IMR-90 (cell line): ENCODE data around the gene CP. TPM values are rescaled to one million over a fixed set of nuclear protein-coding genes. Genes with fewer than 3 reads are reported as not detected.

ENCODE experiments used
- ATAC-seq: fragments of 200-7000 bp; cut with Tn5 transposase; 2 replicates; pipeline ENCODE4 v1.9.1; 2020; ENCODE audit warnings: low read depth, mild to moderate bottlenecking, moderate library complexity
- BruUV-seq: library from RNA; stranded (reverse); fragments of 400-500 nt; replicated peaks from 2 replicates; lab custom pipeline; 2021; lab: Mats Ljungman, UMichigan
- CTCF ChIA-PET: fragments of 300-600 bp; formaldehyde crosslinking; extraction: SDS; loops from one replicate; lab custom pipeline; 2021; ENCODE audit warnings: antibody characterized with exemption; lab: Yijun Ruan, JAX
- POLR2A ChIA-PET: fragments of 300-600 bp; sonication (Branson Sonifier 250); formaldehyde crosslinking; loops from one replicate; lab custom pipeline; 2022; ENCODE audit warnings: antibody characterized with exemption; ENCODE audit not compliant: unreplicated experiment; lab: Charles Lee
- DNase-seq: peaks from one replicate; pipeline ENCODE4 v3.0.0; 2013
- H2AFZ ChIP-seq: replicated peaks from 2 replicates; pipeline ENCODE3; 2013; ENCODE audit warnings: low read length, mild to moderate bottlenecking; ENCODE audit not compliant: poor library complexity
- H2AK5ac ChIP-seq: 2 replicates; pipeline ENCODE4 v1.6.1; 2013; ENCODE audit warnings: low read depth, low read length, inconsistent platforms
- H2AK9ac ChIP-seq: replicated peaks from 2 replicates; pipeline ENCODE3; 2013; ENCODE audit warnings: mild to moderate bottlenecking, low read depth, low read length, moderate library complexity; ENCODE audit not compliant: poor library complexity
- H2BK120ac ChIP-seq: 2 replicates; pipeline ENCODE4 v1.6.1; 2013; ENCODE audit warnings: low read depth, low read length, inconsistent platforms
- H2BK15ac ChIP-seq: 3 replicates; pipeline ENCODE4 v1.6.1; 2013; ENCODE audit warnings: low read depth, low read length, inconsistent platforms
- H2BK20ac ChIP-seq: 2 replicates; pipeline ENCODE4 v1.6.1; 2013; ENCODE audit warnings: low read depth, mild to moderate bottlenecking, inconsistent platforms, low read length, moderate library complexity
- H2BK5ac ChIP-seq: 2 replicates; pipeline ENCODE4 v1.6.1; 2013; ENCODE audit warnings: mild to moderate bottlenecking, low read depth, low read length, inconsistent platforms; ENCODE audit not compliant: poor library complexity, severe bottlenecking
- H3K14ac ChIP-seq: replicated peaks from 2 replicates; pipeline ENCODE4 v1.6.1; 2013; ENCODE audit warnings: low read depth, low read length, inconsistent platforms
- H3K18ac ChIP-seq: 2 replicates; pipeline ENCODE4 v1.6.1; 2013; ENCODE audit warnings: low read depth, low read length, control low read depth
- H3K23ac ChIP-seq: 2 replicates; pipeline ENCODE4 v1.6.1; 2013; ENCODE audit warnings: low read depth, low read length, inconsistent platforms
- H3K27ac ChIP-seq: 2 replicates; pipeline ENCODE4 v1.5.1; 2013; ENCODE audit warnings: mild to moderate bottlenecking, control low read depth, low read length; ENCODE audit not compliant: insufficient read depth
- H3K27me3 ChIP-seq: 2 replicates; pipeline ENCODE4 v1.6.1; 2013; ENCODE audit warnings: low read length; ENCODE audit not compliant: control insufficient read depth, insufficient read depth
- H3K36me3 ChIP-seq: 2 replicates; pipeline ENCODE4 v1.6.1; 2013; ENCODE audit warnings: low read length, mixed read lengths; ENCODE audit not compliant: control insufficient read depth, insufficient read depth
- H3K4ac ChIP-seq: 2 replicates; pipeline ENCODE4 v1.6.1; 2013; ENCODE audit warnings: low read depth, low read length, inconsistent platforms
- H3K4me1 ChIP-seq: 2 replicates; pipeline ENCODE4 v1.6.1; 2013; ENCODE audit warnings: low read length, mixed read lengths; ENCODE audit not compliant: control insufficient read depth, insufficient read depth
- H3K4me2 ChIP-seq: 2 replicates; pipeline ENCODE4 v1.6.1; 2013; ENCODE audit warnings: low read depth, mild to moderate bottlenecking, control low read depth, low read length, moderate library complexity
- H3K4me3 ChIP-seq: 2 replicates; pipeline ENCODE4 v1.5.1; 2013; ENCODE audit warnings: low read depth, mild to moderate bottlenecking, control low read depth, low read length, moderate library complexity; ENCODE audit not compliant: insufficient read depth
- H3K56ac ChIP-seq: 2 replicates; pipeline ENCODE4 v1.6.1; 2013; ENCODE audit warnings: low read length, inconsistent platforms; ENCODE audit not compliant: insufficient read depth; ENCODE audit errors: extremely low read depth
- H3K79me1 ChIP-seq, 2 experiments: 2 replicates each; pipeline ENCODE4 v1.6.1; 2013; ENCODE audit warnings: low read length in 2 of 2, inconsistent platforms in 1 of 2, low read depth in 1 of 2
- H3K9ac ChIP-seq: 2 replicates; pipeline ENCODE4 v1.6.1; 2013; ENCODE audit warnings: low read depth, low read length, control low read depth
- H3K9me1 ChIP-seq: 2 replicates; pipeline ENCODE4 v1.6.1; 2013; ENCODE audit warnings: low read length, inconsistent platforms; ENCODE audit not compliant: insufficient read depth
- H3K9me3 ChIP-seq: 2 replicates; pipeline ENCODE4 v1.6.1; 2013; ENCODE audit warnings: low read length; ENCODE audit not compliant: control insufficient read depth, insufficient read depth
- H4K20me1 ChIP-seq: 2 replicates; pipeline ENCODE4 v1.6.1; 2013; ENCODE audit warnings: low read length, inconsistent platforms; ENCODE audit not compliant: insufficient read depth
- H4K5ac ChIP-seq: 2 replicates; pipeline ENCODE4 v1.6.1; 2013; ENCODE audit warnings: mild to moderate bottlenecking, low read depth, low read length, control low read depth
- H4K8ac ChIP-seq, 2 experiments: 2 replicates each; pipeline ENCODE4 v1.6.1; 2013; ENCODE audit warnings: low read depth in 2 of 2, low read length in 2 of 2, control low read depth in 1 of 2, inconsistent platforms in 1 of 2
- H4K91ac ChIP-seq: 2 replicates; pipeline ENCODE4 v1.6.1; 2013; ENCODE audit warnings: low read depth, low read length, inconsistent platforms; ENCODE audit not compliant: insufficient read depth
- CTCF ChIP-seq: conservative IDR thresholded peaks from 2 replicates; pipeline ENCODE4 v1.5.1; 2012; ENCODE audit warnings: mild to moderate bottlenecking, low read depth, low read length, improper control_type of control experiment
- ELK1 ChIP-seq: fragments of 150-350 bp; IDR thresholded peaks from 2 replicates; pipeline ENCODE4 v1.6.1; 2016; ENCODE audit warnings: low read depth, mild to moderate bottlenecking, low read length, moderate library complexity, borderline replicate concordance
- FOS ChIP-seq: fragments of 150-350 bp; IDR thresholded peaks from 2 replicates; pipeline ENCODE4 v1.6.1; 2016; ENCODE audit warnings: low read depth, low read length
- MXI1 ChIP-seq: IDR thresholded peaks from 2 replicates; pipeline ENCODE4 v1.6.1; 2012; ENCODE audit warnings: low read depth, mild to moderate bottlenecking, low read length, moderate library complexity, borderline replicate concordance
- NFE2L2 ChIP-seq: fragments of 150-350 bp; IDR thresholded peaks from 2 replicates; pipeline ENCODE4 v1.6.1; 2016; ENCODE audit warnings: low read depth, mild to moderate bottlenecking, low read length
- POLR2A ChIP-seq: IDR thresholded peaks from 2 replicates; pipeline ENCODE4 v1.6.1; 2012; ENCODE audit warnings: mild to moderate bottlenecking, low read depth, low read length
- RFX5 ChIP-seq: IDR thresholded peaks from 2 replicates; pipeline ENCODE4 v1.8.0; 2012; ENCODE audit warnings: low read depth, mild to moderate bottlenecking, low read length, moderate library complexity
- SMC3 ChIP-seq: fragments of 150-350 bp; IDR thresholded peaks from 2 replicates; pipeline ENCODE4 v1.6.1; 2016; ENCODE audit warnings: low read depth, mild to moderate bottlenecking, antibody characterized with exemption, low read length, moderate library complexity
- USF2 ChIP-seq: fragments of 150-350 bp; IDR thresholded peaks from 2 replicates; pipeline ENCODE4 v1.6.1; 2017; ENCODE audit warnings: mild to moderate bottlenecking, antibody characterized with exemption, low read length, low read depth
- WGBS, 2 experiments: methylation state at CpG; one replicate each; pipeline versions ENCODE4 v1.1.5 to v1.1.7; 2013; ENCODE audit warnings: missing lambda C conversion rate in 2 of 2; ENCODE audit not compliant: insufficient read length in 1 of 2; ENCODE audit errors: extremely low coverage in 2 of 2; 5-methylcytosine and 5-hydroxymethylcytosine counted together
- dilution Hi-C: fragments of 300-500 bp; cut with HindIII; formaldehyde crosslinking; loops from one replicate; pipeline ENCODE4 v1.14.3; 2018; ENCODE audit warnings: low sequenced_read_pairs; ENCODE audit not compliant: unreplicated experiment
- in situ Hi-C: fragments of 300-500 bp; cut with MboI; formaldehyde crosslinking; loops from 3 replicates; pipeline ENCODE4 v1.14.3; 2019; ENCODE audit warnings: low sequenced_read_pairs, inconsistent platforms, mixed read lengths
- intact Hi-C: fragments of 100-400 bp; cut with micrococcal nuclease; formaldehyde crosslinking; loops from 2 replicates; pipeline ENCODE4 v1.10.0; 2022
- polyA plus RNA-seq, 3 experiments: library from polyadenylated mRNA; depleted of rRNA; stranded (reverse); fragments of >200 nt; gene quantifications; 2 replicates each; pipeline ENCODE4 v1.2.3, GENCODE V29; 2012; ENCODE audit warnings: low replicate concordance in 1 of 3
- total RNA-seq: library from RNA; depleted of rRNA; stranded (reverse); fragments of >200 nt; gene quantifications from 2 replicates; pipeline ENCODE4 v1.2.3, GENCODE V29; 2012

The CP gene
- total and polyA plus RNA-seq, 2 of the 4 experiments (the other 2 are of a cell fraction), result not detected

GRCh38 chr3:149226776-149227175 lies 5.1 kb upstream of the CP start:
- H3K9me1 ChIP-seq, result peaks cover 3% of the 10 kb centered on the region; the same call in 1 of the 2 replicates
- H3K23ac ChIP-seq, result no peak overlapping the region
- peak overlapping the region; percentile 31; the same call in 1 of the 2 replicates for H3K18ac ChIP-seq
- no peaks in the 10 kb centered on the region for H4K20me1 ChIP-seq
- ATAC-seq, result no peak
- H3K4me3 ChIP-seq, result no peak overlapping the region
- no peak for DNase-seq
- no peaks in the 10 kb centered on the region for H3K27me3 ChIP-seq
- H2BK20ac ChIP-seq, result peak overlapping the region; percentile 80
- no peak overlapping the region for H3K27ac ChIP-seq
- H4K8ac ChIP-seq, result peak overlapping the region in 1 of 2 experiments; percentile 73; a peak in 2 of 4 replicates
- TF ChIP-seq POLR2A (no peak), RFX5 (no peak), USF2 (no peak), NFE2L2 (no peak), MXI1 (no peak), SMC3 (no peak), FOS (no peak), CTCF (no peak), ELK1 (no peak)
- peak overlapping the region; percentile 77; the same call in 1 of the 2 replicates for H2AK5ac ChIP-seq
- dilution Hi-C loops, result no loop called here
- peak overlapping the region; percentile 62; the same call in 1 of the 2 replicates for H2BK120ac ChIP-seq
- no peak overlapping the region; the same call in 1 of the 2 replicates for H3K14ac ChIP-seq
- no CpG with 5 or more reads among the region's 1 CpG for WGBS, 2 experiments
- POLR2A ChIA-PET, result no interaction called here
- H4K5ac ChIP-seq, result peak overlapping the region; percentile 56; the same call in 1 of the 2 replicates
- peaks cover 10% of the 10 kb centered on the region for H3K4me1 ChIP-seq
- no TSS peak for BruUV-seq
- H3K9ac ChIP-seq, result no peak overlapping the region
- in situ Hi-C loops, result no loop called here
- H2BK15ac ChIP-seq, result no peak overlapping the region
- no peak overlapping the region for H2AFZ ChIP-seq
- H4K91ac ChIP-seq, result peak overlapping the region; percentile 46; the same call in 1 of the 2 replicates
- no peaks in the 10 kb centered on the region for H3K79me1 ChIP-seq
- peak overlapping the region; percentile 98 for H2BK5ac ChIP-seq
- H3K56ac ChIP-seq, result no peak overlapping the region
- H2AK9ac ChIP-seq, result no peak overlapping the region
- intact Hi-C loops, result no loop called here
- no peak overlapping the region for H3K4me2 ChIP-seq
- peaks cover 2% of the 10 kb centered on the region; the same call in 1 of the 2 replicates for H3K9me3 ChIP-seq
- peak overlapping the region; percentile 51; the same call in 1 of the 2 replicates for H3K4ac ChIP-seq
- CTCF ChIA-PET, result no interaction called here
- H3K36me3 ChIP-seq, result no peaks in the 10 kb centered on the region
